Left lung (tissue), 10 donors: ENCODE data around the gene DHX40. TPM values are rescaled to one million over a fixed set of nuclear protein-coding genes. Genes with fewer than 3 reads are reported as not detected.
"Not testable (repeated sequence)": the region's sequence is repeated elsewhere in the genome, so short reads cannot be mapped to it uniquely, and the experiment has no call there.

Experiments
- ATAC-seq: fragments of 200-7000 bp; cut with Tn5 transposase; one replicate; pipeline ENCODE4 v1.9.1; 2020; ENCODE audit warnings: moderate library complexity
- DNase-seq, 4 donors: peaks; one replicate each; pipeline ENCODE4 v3.0.0-alpha.2; 2013 to 2020
- H3K27ac ChIP-seq, 2 donors: fragments of 200-600 bp; sonication (generic) in 1 of 2; one replicate each; pipeline versions ENCODE4 v1.5.0 to v1.8.0; 2020 to 2021
- H3K27me3 ChIP-seq, 2 donors: fragments of 200-600 bp; sonication (generic) in 1 of 2; one replicate each; pipeline versions ENCODE4 v1.5.0 to v1.8.0; 2020 to 2021
- H3K36me3 ChIP-seq, 2 donors: fragments of 200-600 bp; sonication (generic) in 1 of 2; one replicate each; pipeline versions ENCODE4 v1.5.0 to v1.8.0; 2020 to 2021
- H3K4me1 ChIP-seq, 2 donors: fragments of 200-600 bp; one replicate each; pipeline ENCODE4 v1.8.0; 2021
- H3K4me3 ChIP-seq, 2 donors: fragments of 200-600 bp; sonication (generic) in 1 of 2; one replicate each; pipeline versions ENCODE4 v1.5.0 to v1.8.0; 2020 to 2021; ENCODE audit warnings: mild to moderate bottlenecking in 1 of 2
- H3K9me3 ChIP-seq, 2 donors: fragments of 200-600 bp; sonication (generic) in 1 of 2; one replicate each; pipeline versions ENCODE4 v1.5.0 to v1.8.0; 2020 to 2021
- intact Hi-C, 2 donors: fragments of 100-400 bp; cut with DNase I; formaldehyde crosslinking; loops; one replicate each; pipeline versions ENCODE4 v1.11.2 to v1.14.2; 2022
- polyA plus RNA-seq, 6 donors: library from polyadenylated mRNA; unstranded; fragments of 120-200 nt; gene quantifications; one replicate each; pipeline ENCODE4 v1.2.1, GENCODE V29; 2013; ENCODE audit not compliant: insufficient read length in 6 of 6
- total RNA-seq, 2 donors: library from RNA; stranded (reverse); fragmentation: NEBNext Ultra II Directional; extraction: Animal tissue kit (Norgen Biotek cat#: 25700); gene quantifications; one replicate each; pipeline ENCODE4 v1.2.1, GENCODE V29; 2021
- TF ChIP-seq, protein P1 (sequence below), 2 donors: fragments of 200-600 bp; sonication (generic) in 1 of 2; IDR thresholded peaks; one replicate each; pipeline versions ENCODE4 v1.5.0 to v1.8.0; 2021; ENCODE audit warnings: antibody characterized with exemption in 2 of 2
- donor health status: DM: no; HTN: yes; CAD: no.
- donor health status: DM: no; HTN: no; CAD: no.

The DHX40 gene
- total and polyA plus RNA-seq, 8 donors = 23.9 to 96.7 (median 74.8) TPM

DNA sequence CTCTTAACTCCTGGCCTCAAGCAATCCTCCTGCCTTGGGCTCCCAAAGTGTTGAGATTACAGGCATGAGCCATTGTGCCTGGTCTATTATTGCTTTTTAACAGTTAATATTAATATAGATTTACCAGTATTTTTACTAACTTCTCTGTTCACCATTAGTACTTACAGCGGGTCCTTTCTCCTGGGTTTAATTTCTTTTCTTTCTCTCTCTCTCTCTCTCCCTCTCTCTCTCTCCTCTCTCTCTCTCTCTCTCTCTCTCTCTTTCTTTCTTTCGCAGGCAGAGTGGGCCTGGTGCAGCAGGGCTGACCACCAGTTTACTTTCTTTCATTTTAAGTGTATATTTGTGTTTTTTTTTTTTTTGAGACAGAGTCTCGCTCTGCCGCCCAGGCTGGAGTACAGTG, 14.7 kb upstream of the DHX40 start:
- no peak overlapping the region for H3K27ac ChIP-seq
- intact Hi-C loops = no loop called here
- DNase-seq (no peak), ATAC-seq (no peak)
- H3K9me3 ChIP-seq = no peaks in the 10 kb centered on the region
- no peaks in the 10 kb centered on the region for H3K27me3 ChIP-seq
- TF ChIP-seq, protein P1, sequence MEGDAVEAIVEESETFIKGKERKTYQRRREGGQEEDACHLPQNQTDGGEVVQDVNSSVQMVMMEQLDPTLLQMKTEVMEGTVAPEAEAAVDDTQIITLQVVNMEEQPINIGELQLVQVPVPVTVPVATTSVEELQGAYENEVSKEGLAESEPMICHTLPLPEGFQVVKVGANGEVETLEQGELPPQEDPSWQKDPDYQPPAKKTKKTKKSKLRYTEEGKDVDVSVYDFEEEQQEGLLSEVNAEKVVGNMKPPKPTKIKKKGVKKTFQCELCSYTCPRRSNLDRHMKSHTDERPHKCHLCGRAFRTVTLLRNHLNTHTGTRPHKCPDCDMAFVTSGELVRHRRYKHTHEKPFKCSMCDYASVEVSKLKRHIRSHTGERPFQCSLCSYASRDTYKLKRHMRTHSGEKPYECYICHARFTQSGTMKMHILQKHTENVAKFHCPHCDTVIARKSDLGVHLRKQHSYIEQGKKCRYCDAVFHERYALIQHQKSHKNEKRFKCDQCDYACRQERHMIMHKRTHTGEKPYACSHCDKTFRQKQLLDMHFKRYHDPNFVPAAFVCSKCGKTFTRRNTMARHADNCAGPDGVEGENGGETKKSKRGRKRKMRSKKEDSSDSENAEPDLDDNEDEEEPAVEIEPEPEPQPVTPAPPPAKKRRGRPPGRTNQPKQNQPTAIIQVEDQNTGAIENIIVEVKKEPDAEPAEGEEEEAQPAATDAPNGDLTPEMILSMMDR (IDR thresholded peaks at IDR 0.05) = no peak
- H3K36me3 ChIP-seq = no peaks in the 10 kb centered on the region
- H3K4me1 ChIP-seq = no peaks in the 10 kb centered on the region
- no peak overlapping the region for H3K4me3 ChIP-seq

DNA sequence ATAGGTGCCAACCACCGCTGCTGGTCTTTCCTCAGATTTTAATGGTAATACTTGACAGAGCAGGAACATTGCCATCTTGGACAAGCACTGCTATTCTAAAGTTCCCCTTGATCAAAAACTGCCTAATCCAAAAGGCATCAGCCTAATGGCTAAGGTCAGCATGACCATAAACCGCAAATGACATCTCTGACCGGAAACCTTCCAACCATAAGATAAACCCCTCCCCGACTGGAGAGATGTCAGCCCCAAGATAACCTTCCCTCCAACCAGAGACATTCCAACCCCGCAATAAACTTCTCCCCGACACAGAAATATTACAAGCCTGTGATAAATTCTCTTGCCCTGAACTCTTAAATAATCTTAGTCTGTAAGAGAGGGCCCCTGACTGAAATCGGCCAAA, 7.4 kb upstream of the DHX40 start:
- intact Hi-C loops = no loop called here
- Histone ChIP-seq H3K27ac (no peak overlapping the region), H3K4me3 (no peak overlapping the region), H3K27me3 (no peaks in the 10 kb centered on the region), H3K36me3 (no peaks in the 10 kb centered on the region), H3K9me3 (no peaks in the 10 kb centered on the region), H3K4me1 (no peaks in the 10 kb centered on the region)
- TF ChIP-seq, protein P1 (IDR thresholded peaks at IDR 0.05) = no peak
- ATAC-seq (no peak), DNase-seq (no peak)

DNA sequence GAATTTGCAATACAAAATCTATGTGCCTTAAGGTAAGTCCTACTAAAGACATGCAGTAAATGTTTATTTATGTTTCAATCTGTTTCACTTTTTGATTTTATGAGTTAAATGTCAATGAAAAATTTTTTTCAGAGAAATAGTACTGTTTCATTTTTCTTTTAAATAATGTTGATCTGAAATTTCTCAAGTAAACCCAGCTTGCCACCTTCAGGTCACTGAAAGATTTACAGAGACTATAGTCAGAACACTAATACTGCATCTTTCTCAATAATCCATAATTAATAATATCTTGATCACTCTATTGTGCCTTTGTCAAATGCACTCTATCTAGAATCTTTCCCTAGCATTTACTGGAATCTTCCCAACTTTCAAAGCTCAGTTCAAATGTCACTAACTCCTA, 6.5 kb upstream of the DHX40 start:
- Histone ChIP-seq H3K27ac (no peak overlapping the region), H3K9me3 (no peaks in the 10 kb centered on the region), H3K4me3 (no peak overlapping the region), H3K27me3 (no peaks in the 10 kb centered on the region), H3K36me3 (no peaks in the 10 kb centered on the region), H3K4me1 (no peaks in the 10 kb centered on the region)
- TF ChIP-seq, protein P1 (IDR thresholded peaks at IDR 0.05) = no peak
- ATAC-seq = no peak
- DNase-seq = peak in 1 of 4 donors; percentile 21
- intact Hi-C loops = no loop called here

DNA sequence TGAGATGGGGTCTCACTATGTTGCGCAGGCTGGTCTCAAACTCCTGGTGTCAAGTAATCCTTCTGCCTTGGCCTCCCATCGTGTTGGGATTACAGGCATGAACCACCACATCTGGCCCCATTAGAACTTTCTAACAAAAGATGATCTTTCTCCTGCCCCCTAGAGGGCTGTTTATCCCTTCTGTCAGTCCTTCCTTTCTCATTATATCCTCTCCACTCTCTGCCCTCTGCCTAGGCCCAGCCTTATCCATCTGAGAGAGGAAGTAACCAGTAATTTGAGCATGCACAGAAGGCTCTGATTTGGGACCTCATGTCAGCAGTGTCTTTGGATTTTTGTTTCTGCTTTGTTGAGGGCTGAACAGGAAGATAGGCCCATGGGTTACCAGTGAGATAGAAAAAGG, 4.4 kb upstream of the DHX40 start:
- Histone ChIP-seq H3K36me3 (no peaks in the 10 kb centered on the region), H3K4me1 (peaks cover 0 to 7% of the 10 kb centered on the region in 2 donors), H3K9me3 (no peaks in the 10 kb centered on the region), H3K27me3 (no peaks in the 10 kb centered on the region), H3K27ac (no peak overlapping the region), H3K4me3 (no peak overlapping the region)
- TF ChIP-seq, protein P1 (IDR thresholded peaks at IDR 0.05) = peak in 1 of 2 donors; percentile 6
- DNase-seq (no peak), ATAC-seq (peak; percentile 11)
- intact Hi-C loops = no loop called here

DNA sequence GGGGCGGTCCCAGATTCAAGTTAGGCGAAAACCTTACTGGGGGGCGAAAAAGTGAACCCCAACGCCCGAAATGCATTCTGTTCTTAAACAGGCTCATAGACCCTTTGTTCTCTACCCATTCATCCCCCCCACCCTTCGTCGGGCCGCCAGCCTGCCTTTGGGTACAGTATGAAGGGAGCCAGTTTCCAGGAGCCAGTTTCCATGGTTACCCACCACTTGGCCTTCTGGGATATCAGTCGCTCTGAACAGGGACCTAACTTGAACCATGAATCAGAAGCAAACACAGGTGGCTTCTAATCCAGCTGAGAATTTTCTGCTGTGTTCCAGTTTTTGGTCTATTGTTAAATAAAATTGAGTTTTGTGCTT, 532 bp downstream of the DHX40 start:
- DNase-seq = peak in 3 of 4 donors; percentile 43 to 75 (median 54)
- intact Hi-C loops = no loop called here
- no peaks in the 10 kb centered on the region for H3K27me3 ChIP-seq
- peak; percentile 82 for ATAC-seq
- no peaks in the 10 kb centered on the region for H3K36me3 ChIP-seq
- TF ChIP-seq, protein P1 (IDR thresholded peaks at IDR 0.05) = no peak
- peaks cover 0 to 16% of the 10 kb centered on the region in 2 donors for H3K4me1 ChIP-seq
- peak overlapping the region; percentile 86 to 89 for H3K4me3 ChIP-seq
- no peaks in the 10 kb centered on the region for H3K9me3 ChIP-seq
- H3K27ac ChIP-seq = peak overlapping the region; percentile 71 to 72

DNA sequence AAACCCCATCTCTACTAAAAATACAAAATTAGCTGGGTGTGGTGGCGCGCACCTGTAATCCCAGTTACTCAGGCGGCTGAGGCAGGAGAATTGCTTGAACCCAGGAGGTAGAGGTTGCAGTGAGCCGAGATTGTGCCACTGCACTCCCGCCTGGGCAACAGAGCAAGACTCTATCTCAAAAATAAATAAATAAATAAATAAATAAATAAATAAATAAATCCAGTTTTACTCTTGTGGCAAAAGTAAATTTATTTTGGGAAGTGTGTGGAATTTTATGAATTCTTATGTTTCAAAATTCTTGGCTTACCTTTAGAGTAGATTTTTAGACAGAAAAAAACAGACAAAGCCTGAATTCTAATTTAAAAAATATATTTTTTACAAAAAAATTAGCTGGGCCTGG, 3.7 kb downstream of the DHX40 start:
- H3K36me3 ChIP-seq, H3K9me3 ChIP-seq, H3K27me3 ChIP-seq, DNase-seq, ATAC-seq, intact Hi-C loops, H3K4me3 ChIP-seq, H3K27ac ChIP-seq: not testable (repeated sequence)
- H3K4me1 ChIP-seq = peaks cover 0 to 16% of the 10 kb centered on the region in 2 donors
